ENCODE results near the gene CRAT. TPM values are rescaled to one million over a fixed set of nuclear protein-coding genes. Genes with fewer than 3 reads are reported as not detected.

Gene CRAT
- total RNA-seq (2022; extraction: Qiagen RNA extraction; ENCODE audit: low read depth) = 25.1 to 32.4 TPM (median 30.0 TPM) in 5 replicates

DNA sequence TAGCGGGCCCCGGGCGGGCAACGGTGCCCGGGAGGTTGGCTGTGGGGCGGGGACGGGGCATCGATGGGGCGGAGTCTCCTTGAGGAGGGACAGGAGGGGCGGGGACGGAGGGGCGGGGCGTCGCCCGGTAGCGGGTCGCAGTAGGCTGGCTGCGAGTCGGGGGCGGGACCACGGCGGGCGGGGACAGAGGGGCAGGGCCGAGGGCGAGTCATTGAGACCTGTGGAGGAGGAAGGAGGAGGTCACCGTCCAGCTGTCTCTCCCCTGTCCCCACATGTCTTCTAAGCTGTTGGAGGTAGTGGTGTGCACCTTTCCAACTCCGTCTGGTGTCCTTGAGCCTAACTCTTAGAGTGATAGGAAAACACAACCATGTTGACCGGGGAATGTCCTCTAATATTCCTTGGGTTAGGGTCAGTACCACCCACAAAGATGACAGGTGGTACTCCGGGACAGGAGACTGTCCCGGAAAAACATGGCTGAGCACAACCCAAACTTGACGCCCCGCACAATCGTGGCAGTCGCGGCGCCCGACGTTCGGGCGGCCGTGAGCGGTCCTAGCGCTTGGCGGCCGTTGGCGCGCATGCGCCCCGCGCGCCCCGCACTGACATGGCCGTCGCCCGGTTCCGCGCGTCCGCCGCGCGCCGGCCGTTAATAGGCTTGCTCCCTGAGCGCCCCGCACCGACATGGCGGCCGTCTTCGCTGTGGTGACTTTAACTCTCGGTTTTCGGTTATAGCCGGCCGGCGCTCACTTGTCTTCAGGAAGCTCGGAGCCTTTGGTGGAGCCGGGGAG lies at the start of gene CRAT, which contains the start of gene PTPA:
TSS of gene CRAT (minus strand) at position 54 of the 788 bp plus-strand sequence. CDS start 284 bp downstream, outside the sequence.
TSS of gene PTPA (plus strand) at position 676 of the 788 bp plus-strand sequence. CDS start 186 bp downstream, outside the sequence.

GRCh38 chr9:129080601-129081387 lies 29.8 kb downstream of the CRAT start, which contains the start of gene DOLPP1:
Gene DOLPP1 (plus strand): TSS chr9:129081111. CDS start chr9:129081132, 21 bp downstream.

Other genes with a start within 250 kb of the CRAT start
- 6.8 to 8.8 TPM (median 8.2 TPM) in 5 replicates for gene KYAT1, start 228.8 kb downstream of the CRAT start, total RNA-seq (2022; extraction: Qiagen RNA extraction; ENCODE audit: low read depth)
- gene LRRC8A, start 228.7 kb downstream of the CRAT start, total RNA-seq (2022; extraction: Qiagen RNA extraction; ENCODE audit: low read depth) = 34.3 to 48.3 TPM (median 44.8 TPM) in 5 replicates
- gene PHYHD1, start 189.8 kb downstream of the CRAT start, total RNA-seq (2022; extraction: Qiagen RNA extraction; ENCODE audit: low read depth) = not detected in 5 replicates
- 27.4 to 35.9 TPM (median 35.3 TPM) in 5 replicates for gene DOLK, start 163.2 kb downstream of the CRAT start, total RNA-seq (2022; extraction: Qiagen RNA extraction; ENCODE audit: low read depth)
- 36.0 to 42.3 TPM (median 38.6 TPM) in 5 replicates for gene NUP188, start 163.1 kb downstream of the CRAT start, total RNA-seq (2022; extraction: Qiagen RNA extraction; ENCODE audit: low read depth)
- 32.5 to 52.2 TPM (median 45.4 TPM) in 5 replicates for gene SH3GLB2, start 82.5 kb downstream of the CRAT start, total RNA-seq (2022; extraction: Qiagen RNA extraction; ENCODE audit: low read depth)
- gene MIGA2, start 74.2 kb downstream of the CRAT start, total RNA-seq (2022; extraction: Qiagen RNA extraction; ENCODE audit: low read depth) = 9.0 to 14.1 TPM (median 11.8 TPM) in 5 replicates
- 17.7 to 19.0 TPM (median 18.9 TPM) in 5 replicates for gene DOLPP1, start 29.7 kb downstream of the CRAT start, total RNA-seq (2022; extraction: Qiagen RNA extraction; ENCODE audit: low read depth)
- gene PTPA, start 622 bp upstream of the CRAT start, total RNA-seq (2022; extraction: Qiagen RNA extraction; ENCODE audit: low read depth) = 117 to 135 TPM (median 128 TPM) in 5 replicates
- gene IER5L, start 67.5 kb upstream of the CRAT start, total RNA-seq (2022; extraction: Qiagen RNA extraction; ENCODE audit: low read depth) = 36.1 to 75.2 TPM (median 74.3 TPM) in 5 replicates